T-helper 17 cell (primary cell): ENCODE results near the gene SLC35F3. TPM values are rescaled to one million over a fixed set of nuclear protein-coding genes. Genes with fewer than 3 reads are reported as not detected.
"Not testable (repeated sequence)": the region's sequence is repeated elsewhere in the genome, so short reads cannot be mapped to it uniquely, and the experiment has no call there.

Experiments
- ATAC-seq: fragments of 150-1000 bp; cut with Tn5 transposase; 2 replicates; pipeline ENCODE4 v1.10.0; 2021; ENCODE audit warnings: mild to moderate bottlenecking, moderate library complexity
- DNase-seq, 3 donors: peaks; one replicate each; pipeline versions ENCODE4 v3.0.0 to v3.0.0-alpha.2; 2020 to 2021
- H3K9me3 ChIP-seq: one replicate; pipeline ENCODE4 v1.7.0; 2013; ENCODE audit warnings: low read length, mild to moderate bottlenecking; ENCODE audit not compliant: control insufficient read depth, poor library complexity, severe bottlenecking
- H3K27ac Mint-ChIP-seq: one replicate; pipeline ENCODE4 v1.8.0; 2022; ENCODE audit warnings: mild to moderate bottlenecking, moderate library complexity, mixed read lengths
- H3K27me3 Mint-ChIP-seq: one replicate; pipeline ENCODE4 v1.8.0; 2022; ENCODE audit warnings: mixed read lengths
- H3K36me3 Mint-ChIP-seq: one replicate; pipeline ENCODE4 v1.8.0; 2022; ENCODE audit warnings: low read depth, mixed read lengths
- H3K4me1 Mint-ChIP-seq: one replicate; pipeline ENCODE4 v1.8.0; 2022; ENCODE audit warnings: mild to moderate bottlenecking, mixed read lengths
- H3K4me3 Mint-ChIP-seq: one replicate; pipeline ENCODE4 v1.8.0; 2022; ENCODE audit warnings: mild to moderate bottlenecking, moderate library complexity, mixed read lengths
- total RNA-seq, 4 donors: library from RNA in 2 of 4; stranded (reverse) in 2 of 4; gene quantifications; one replicate each; pipeline ENCODE4 v1.2.3 and lab custom pipeline; 2022 to 2026

Gene SLC35F3
- total RNA-seq, 2 donors from 2014 or later: 0.10 TPM; not detected in 1

- peaks cover 3% of the 10 kb centered on the region for H3K36me3 Mint-ChIP-seq
- ATAC-seq (no peak), DNase-seq (no peak)
- peaks cover 51% of the 10 kb centered on the region for H3K27me3 Mint-ChIP-seq
- H3K4me3 Mint-ChIP-seq: no peak overlapping the region
- H3K4me1 Mint-ChIP-seq: no peaks in the 10 kb centered on the region
- H3K27ac Mint-ChIP-seq: no peak overlapping the region
- no peaks in the 10 kb centered on the region for H3K9me3 ChIP-seq
Observed at GRCh38 chr1:234197839-234198238, 293.4 kb downstream of the SLC35F3 start.

- ATAC-seq (no peak), DNase-seq (no peak)
- Mint-ChIP-seq H3K27ac (no peak overlapping the region), H3K36me3 (peaks cover 3% of the 10 kb centered on the region), H3K4me1 (no peaks in the 10 kb centered on the region), H3K4me3 (no peak overlapping the region), H3K27me3 (peaks cover 52% of the 10 kb centered on the region)
- H3K9me3 ChIP-seq: no peaks in the 10 kb centered on the region
Observed at GRCh38 chr1:234199476-234200127, 295.1 kb downstream of the SLC35F3 start.

- H3K9me3 ChIP-seq: no peaks in the 10 kb centered on the region
- Mint-ChIP-seq H3K4me3 (no peak overlapping the region), H3K4me1 (no peaks in the 10 kb centered on the region), H3K27ac (no peak overlapping the region), H3K27me3 (peaks cover 51% of the 10 kb centered on the region), H3K36me3 (peaks cover 3% of the 10 kb centered on the region)
- no peak for ATAC-seq
- DNase-seq: no peak
Observed at GRCh38 chr1:234200566-234200965, 296.1 kb downstream of the SLC35F3 start.

- no peak overlapping the region for H3K4me3 Mint-ChIP-seq
Observed at GRCh38 chr1:234201600-234201999, 297.1 kb downstream of the SLC35F3 start.

GRCh38 chr1:234205966-234206365, 301.5 kb downstream of the SLC35F3 start:
- Mint-ChIP-seq H3K4me1 (no peaks in the 10 kb centered on the region), H3K27me3 (peaks cover 27% of the 10 kb centered on the region), H3K27ac (no peak overlapping the region), H3K4me3 (no peak overlapping the region), H3K36me3 (no peaks in the 10 kb centered on the region)
- DNase-seq: no peak
- no peak for ATAC-seq
- H3K9me3 ChIP-seq: no peaks in the 10 kb centered on the region

More at GRCh38 chr1:234201600-234201999, 297.1 kb downstream of the SLC35F3 start:
- DNase-seq: no peak
- no peak for ATAC-seq
- peaks cover 3% of the 10 kb centered on the region for H3K36me3 Mint-ChIP-seq
- no peaks in the 10 kb centered on the region for H3K9me3 ChIP-seq
- no peak overlapping the region for H3K27ac Mint-ChIP-seq
- peaks cover 44% of the 10 kb centered on the region for H3K27me3 Mint-ChIP-seq
- no peaks in the 10 kb centered on the region for H3K4me1 Mint-ChIP-seq

- no peaks in the 10 kb centered on the region for H3K4me1 Mint-ChIP-seq
- H3K4me3 Mint-ChIP-seq: no peak overlapping the region
- DNase-seq (no peak), ATAC-seq (no peak)
- peaks cover 25% of the 10 kb centered on the region for H3K27me3 Mint-ChIP-seq
- H3K9me3 ChIP-seq: no peaks in the 10 kb centered on the region
- H3K27ac Mint-ChIP-seq: no peak overlapping the region
- no peaks in the 10 kb centered on the region for H3K36me3 Mint-ChIP-seq
Observed at GRCh38 chr1:234206651-234207284, 302.3 kb downstream of the SLC35F3 start.

GRCh38 chr1:234208351-234208750, 303.9 kb downstream of the SLC35F3 start:
- H3K4me3 Mint-ChIP-seq: no peak overlapping the region
- no peak overlapping the region for H3K27ac Mint-ChIP-seq
- peaks cover 25% of the 10 kb centered on the region for H3K27me3 Mint-ChIP-seq
- no peaks in the 10 kb centered on the region for H3K36me3 Mint-ChIP-seq
- no peak for DNase-seq
- ATAC-seq: no peak
- peaks cover 4% of the 10 kb centered on the region for H3K4me1 Mint-ChIP-seq
- no peaks in the 10 kb centered on the region for H3K9me3 ChIP-seq

GRCh38 chr1:234208791-234209190, 304.3 kb downstream of the SLC35F3 start:
- Mint-ChIP-seq H3K4me3 (no peak overlapping the region), H3K4me1 (peaks cover 4% of the 10 kb centered on the region), H3K36me3 (no peaks in the 10 kb centered on the region), H3K27me3 (peaks cover 30% of the 10 kb centered on the region), H3K27ac (no peak overlapping the region)
- ATAC-seq (no peak), DNase-seq (no peak)
- no peaks in the 10 kb centered on the region for H3K9me3 ChIP-seq

GRCh38 chr1:234210429-234210828, 306.0 kb downstream of the SLC35F3 start:
- not testable (repeated sequence) for ATAC-seq, H3K4me1 Mint-ChIP-seq, H3K4me3 Mint-ChIP-seq, H3K9me3 ChIP-seq, H3K36me3 Mint-ChIP-seq, DNase-seq, H3K27ac Mint-ChIP-seq
- peaks cover 33% of the 10 kb centered on the region for H3K27me3 Mint-ChIP-seq

GRCh38 chr1:234211855-234212254, 307.4 kb downstream of the SLC35F3 start:
- H3K4me3 Mint-ChIP-seq, H3K27ac Mint-ChIP-seq, H3K4me1 Mint-ChIP-seq, H3K36me3 Mint-ChIP-seq, ATAC-seq, H3K9me3 ChIP-seq, DNase-seq: not testable (repeated sequence)
- peaks cover 47% of the 10 kb centered on the region for H3K27me3 Mint-ChIP-seq

- peaks cover 4% of the 10 kb centered on the region for H3K36me3 Mint-ChIP-seq
- H3K27me3 Mint-ChIP-seq: peaks cover 58% of the 10 kb centered on the region
- no peak overlapping the region for H3K4me3 Mint-ChIP-seq
- no peaks in the 10 kb centered on the region for H3K9me3 ChIP-seq
- no peak overlapping the region for H3K27ac Mint-ChIP-seq
- DNase-seq (no peak), ATAC-seq (no peak)
- peaks cover 10% of the 10 kb centered on the region for H3K4me1 Mint-ChIP-seq
Observed at GRCh38 chr1:234212764-234213657, 308.5 kb downstream of the SLC35F3 start.

GRCh38 chr1:234213658-234214128, 309.2 kb downstream of the SLC35F3 start:
- no peaks in the 10 kb centered on the region for H3K9me3 ChIP-seq
- Mint-ChIP-seq H3K36me3 (peaks cover 4% of the 10 kb centered on the region), H3K27me3 (peaks cover 62% of the 10 kb centered on the region), H3K4me1 (peaks cover 10% of the 10 kb centered on the region), H3K27ac (no peak overlapping the region), H3K4me3 (peak overlapping the region; percentile 85)
- ATAC-seq (peak; percentile 21), DNase-seq (no peak)
